Heart left ventricle (tissue), 13 donors: ENCODE measurements around the gene PTPRD.

Experiments
- POLR2A ChIP-seq, 2 donors: fragments of 450-650 bp; IDR thresholded peaks; one replicate each; pipeline ENCODE4 v1.6.1; 2017; ENCODE audit warnings: antibody characterized with exemption in 2 of 2, mild to moderate bottlenecking in 2 of 2, moderate library complexity in 2 of 2
- TF ChIP-seq, protein P1 (sequence below), 12 donors: fragments of 200-600 bp; sonication (generic) in 4 of 12; IDR thresholded peaks; one replicate each; pipeline versions ENCODE4 v1.5.0 to v1.8.0; 2018 to 2022; ENCODE audit warnings: antibody characterized with exemption in 12 of 12, mild to moderate bottlenecking in 5 of 12
- donor health status: ischemic (EF 13 %, LVEDD 7.1; RV severe dilation, severe dysfunction).
- donor health status: DM: no; HTN: yes; CAD: no.
- donor health status: DM: no; HTN: no; CAD: no.
- donor health status: ischemic (EF 25% LVEDD 6.9; RV normal size, moderate dysfunction).
- donor health status: ischemic (EF 25% LVEDD 5.7; RV mildly dilated, moderate dysfunction).
- donor health status: ischemic (EF 35%, LVEDD 5.7; RV mildly dilated, moderate dysfunction).
- donor health status: nonischemic (EF 11% LVEDD 7.7; RV severe dilation, severe dysfunction).
- donor health status: DM: yes; HTN: yes; CAD: no.
- donor health status: PGD.
- donor health status: ischemic (EF 29% LVEDD 5.4; RV normal size, mild dysfunction).
- donor health status: nonischemic (EF 23%, LVEDD 6.1; RV moderate dilation, normal function).

DNA sequence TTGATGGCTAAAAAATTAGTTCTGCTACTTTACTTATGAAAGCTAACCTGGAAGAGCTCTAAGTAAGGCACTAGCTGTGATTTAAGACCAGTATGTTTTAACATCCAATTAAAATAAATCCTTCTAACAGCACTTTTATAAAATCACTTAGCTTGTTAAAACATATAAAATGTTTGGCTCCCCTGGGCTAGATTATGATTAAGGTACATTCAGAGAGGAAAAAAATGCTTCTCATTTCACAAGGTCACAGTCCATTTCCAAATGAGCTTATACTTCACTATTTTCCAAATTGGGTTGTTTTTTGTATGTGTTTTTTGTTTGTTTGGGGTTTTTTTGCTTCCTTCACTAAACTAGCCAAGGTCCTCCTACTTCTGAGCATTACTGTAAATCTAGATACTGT is 1938.3 kb downstream of the PTPRD start:
- TF ChIP-seq, protein P1, sequence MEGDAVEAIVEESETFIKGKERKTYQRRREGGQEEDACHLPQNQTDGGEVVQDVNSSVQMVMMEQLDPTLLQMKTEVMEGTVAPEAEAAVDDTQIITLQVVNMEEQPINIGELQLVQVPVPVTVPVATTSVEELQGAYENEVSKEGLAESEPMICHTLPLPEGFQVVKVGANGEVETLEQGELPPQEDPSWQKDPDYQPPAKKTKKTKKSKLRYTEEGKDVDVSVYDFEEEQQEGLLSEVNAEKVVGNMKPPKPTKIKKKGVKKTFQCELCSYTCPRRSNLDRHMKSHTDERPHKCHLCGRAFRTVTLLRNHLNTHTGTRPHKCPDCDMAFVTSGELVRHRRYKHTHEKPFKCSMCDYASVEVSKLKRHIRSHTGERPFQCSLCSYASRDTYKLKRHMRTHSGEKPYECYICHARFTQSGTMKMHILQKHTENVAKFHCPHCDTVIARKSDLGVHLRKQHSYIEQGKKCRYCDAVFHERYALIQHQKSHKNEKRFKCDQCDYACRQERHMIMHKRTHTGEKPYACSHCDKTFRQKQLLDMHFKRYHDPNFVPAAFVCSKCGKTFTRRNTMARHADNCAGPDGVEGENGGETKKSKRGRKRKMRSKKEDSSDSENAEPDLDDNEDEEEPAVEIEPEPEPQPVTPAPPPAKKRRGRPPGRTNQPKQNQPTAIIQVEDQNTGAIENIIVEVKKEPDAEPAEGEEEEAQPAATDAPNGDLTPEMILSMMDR (IDR thresholded peaks at IDR 0.05): no peak
- TF ChIP-seq POLR2A (IDR thresholded peaks at IDR 0.05): no peak
